Measurements from ENCODE around the gene PRKCB.

PRKCB gene

GRCh38 chr16:23821875-23822688 lies 13.7 kb upstream of the PRKCB start:
- Histone ChIP-seq H3K4me3 (ENCODE audit: extremely low read depth, insufficient read depth, low read length, poor library complexity, severe bottlenecking) (no peak overlapping the region), H3K36me3 (ENCODE audit: control insufficient read depth, insufficient read depth, low read length) (no peaks in the 10 kb centered on the region), H3K4me1 (ENCODE audit: control insufficient read depth, insufficient read depth, low read length, poor library complexity, severe bottlenecking) (no peaks in the 10 kb centered on the region), H3K9me3 (ENCODE audit: control insufficient read depth, low read length) (no peaks in the 10 kb centered on the region), H3K27ac (ENCODE audit: low read depth, low read length, severe bottlenecking) (no peak overlapping the region)
- WGBS, 2 experiments (ENCODE audit: insufficient coverage in 2 of 2) = 75 to 86% methylated on average over 1 of the region's 6 CpGs

DNA sequence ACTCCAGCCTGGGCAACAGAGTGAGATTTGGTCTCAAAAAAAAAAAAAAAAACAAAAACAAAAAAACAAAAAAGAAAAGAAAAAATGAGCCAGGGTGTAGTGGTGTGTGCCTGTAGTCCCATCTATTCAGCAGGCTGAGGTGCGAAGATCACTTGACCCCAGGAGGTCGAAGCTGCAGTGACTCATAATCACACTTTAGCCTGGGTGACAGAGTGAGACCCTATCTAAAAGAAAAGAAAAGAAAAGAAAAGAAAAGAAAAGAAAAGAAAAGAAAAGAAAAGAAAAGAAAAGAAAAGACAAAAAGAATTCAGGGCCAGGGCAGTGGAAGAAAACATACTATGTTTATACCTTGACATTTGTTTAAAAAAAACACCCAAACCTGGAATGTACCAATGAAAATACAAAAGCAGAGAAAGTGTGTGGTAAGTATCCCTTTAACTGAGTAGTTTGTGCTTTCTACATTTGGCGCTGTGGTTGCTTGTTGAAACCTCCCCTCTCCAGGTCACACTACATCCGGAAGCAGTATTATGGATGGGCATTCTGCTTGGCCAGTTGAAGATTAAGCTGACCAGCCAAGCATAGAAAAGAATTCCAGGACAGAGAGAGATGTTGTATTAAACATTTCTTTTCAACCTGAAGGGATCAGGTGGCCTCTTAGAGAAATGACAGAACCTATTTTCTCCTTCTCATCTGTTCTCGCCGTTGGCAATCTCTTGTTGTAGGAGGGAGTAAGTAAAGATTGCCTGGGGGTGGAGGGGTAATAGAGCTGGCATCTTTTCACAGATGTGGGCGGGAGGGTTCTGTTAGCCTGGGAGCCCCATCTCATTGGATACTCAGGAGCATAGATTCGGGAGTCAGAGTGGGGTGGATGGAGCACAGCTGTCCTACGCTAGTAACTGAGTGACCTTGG lies 12.1 kb upstream of the PRKCB start:
- no peak overlapping the region for H3K4me3 ChIP-seq (ENCODE audit: extremely low read depth, insufficient read depth, low read length, poor library complexity, severe bottlenecking)
- no peak overlapping the region for H3K27ac ChIP-seq (ENCODE audit: low read depth, low read length, severe bottlenecking)
- H3K36me3 ChIP-seq (ENCODE audit: control insufficient read depth, insufficient read depth, low read length) = no peaks in the 10 kb centered on the region
- 57 to 83% methylated on average over 2 to 6 of the region's 9 CpGs for WGBS, 2 experiments (ENCODE audit: insufficient coverage in 2 of 2)
- no peaks in the 10 kb centered on the region for H3K4me1 ChIP-seq (ENCODE audit: control insufficient read depth, insufficient read depth, low read length, poor library complexity, severe bottlenecking)
- no peaks in the 10 kb centered on the region for H3K9me3 ChIP-seq (ENCODE audit: control insufficient read depth, low read length)

- no peaks in the 10 kb centered on the region for H3K9me3 ChIP-seq (ENCODE audit: control insufficient read depth, low read length)
- no peaks in the 10 kb centered on the region for H3K4me1 ChIP-seq (ENCODE audit: control insufficient read depth, insufficient read depth, low read length, poor library complexity, severe bottlenecking)
- no peak overlapping the region for H3K27ac ChIP-seq (ENCODE audit: low read depth, low read length, severe bottlenecking)
- H3K36me3 ChIP-seq (ENCODE audit: control insufficient read depth, insufficient read depth, low read length) = no peaks in the 10 kb centered on the region
- 61 to 63% methylated on average over 3 to 4 of the region's 4 CpGs for WGBS, 2 experiments (ENCODE audit: insufficient coverage in 2 of 2)
- no peak overlapping the region for H3K4me3 ChIP-seq (ENCODE audit: extremely low read depth, insufficient read depth, low read length, poor library complexity, severe bottlenecking)
Observed at GRCh38 chr16:23824909-23825308, 10.9 kb upstream of the PRKCB start.

- Histone ChIP-seq H3K4me3 (ENCODE audit: extremely low read depth, insufficient read depth, low read length, poor library complexity, severe bottlenecking) (no peak overlapping the region), H3K36me3 (ENCODE audit: control insufficient read depth, insufficient read depth, low read length) (no peaks in the 10 kb centered on the region), H3K27ac (ENCODE audit: low read depth, low read length, severe bottlenecking) (no peak overlapping the region), H3K4me1 (ENCODE audit: control insufficient read depth, insufficient read depth, low read length, poor library complexity, severe bottlenecking) (no peaks in the 10 kb centered on the region), H3K9me3 (ENCODE audit: control insufficient read depth, low read length) (no peaks in the 10 kb centered on the region)
- WGBS, 2 experiments (ENCODE audit: insufficient coverage in 2 of 2) = 70 to 72% methylated on average over 3 to 5 of the region's 6 CpGs
Observed at GRCh38 chr16:23826528-23827045, 9.2 kb upstream of the PRKCB start.

GRCh38 chr16:23827057-23827456 lies 8.7 kb upstream of the PRKCB start:
- 85 to 86% methylated on average over 2 of the region's 4 CpGs for WGBS, 2 experiments (ENCODE audit: insufficient coverage in 2 of 2)
- no peaks in the 10 kb centered on the region for H3K4me1 ChIP-seq (ENCODE audit: control insufficient read depth, insufficient read depth, low read length, poor library complexity, severe bottlenecking)
- no peak overlapping the region for H3K27ac ChIP-seq (ENCODE audit: low read depth, low read length, severe bottlenecking)
- H3K9me3 ChIP-seq (ENCODE audit: control insufficient read depth, low read length) = no peaks in the 10 kb centered on the region
- no peak overlapping the region for H3K4me3 ChIP-seq (ENCODE audit: extremely low read depth, insufficient read depth, low read length, poor library complexity, severe bottlenecking)
- no peaks in the 10 kb centered on the region for H3K36me3 ChIP-seq (ENCODE audit: control insufficient read depth, insufficient read depth, low read length)

GRCh38 chr16:23829454-23829853 lies 6.3 kb upstream of the PRKCB start:
- H3K4me1 ChIP-seq (ENCODE audit: control insufficient read depth, insufficient read depth, low read length, poor library complexity, severe bottlenecking) = no peaks in the 10 kb centered on the region
- H3K27ac ChIP-seq (ENCODE audit: low read depth, low read length, severe bottlenecking) = no peak overlapping the region
- H3K36me3 ChIP-seq (ENCODE audit: control insufficient read depth, insufficient read depth, low read length) = no peaks in the 10 kb centered on the region
- H3K9me3 ChIP-seq (ENCODE audit: control insufficient read depth, low read length) = no peaks in the 10 kb centered on the region
- 33 to 67% methylated on average over 1 of the region's 2 CpGs for WGBS, 2 experiments (ENCODE audit: insufficient coverage in 2 of 2)
- H3K4me3 ChIP-seq (ENCODE audit: extremely low read depth, insufficient read depth, low read length, poor library complexity, severe bottlenecking) = no peak overlapping the region

DNA sequence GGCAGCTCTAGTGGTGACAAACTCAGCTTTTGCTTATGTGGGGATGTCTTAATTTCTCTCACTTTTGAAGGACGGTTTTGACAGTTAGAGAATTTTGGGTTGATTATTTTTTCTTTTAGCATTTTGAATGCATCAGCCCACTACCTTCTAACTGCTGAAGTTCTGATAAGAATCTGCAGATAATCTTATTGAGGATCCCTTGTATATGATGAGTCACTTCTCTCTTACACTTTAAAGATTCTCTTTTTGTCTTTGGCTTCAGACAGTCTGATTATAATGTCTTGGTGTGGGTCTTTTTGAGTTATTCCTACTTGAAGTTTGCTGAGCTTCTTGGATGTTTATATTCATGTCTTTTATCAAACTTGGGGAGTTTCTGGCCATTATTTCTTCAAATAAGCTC lies 5.5 kb upstream of the PRKCB start:
- H3K36me3 ChIP-seq (ENCODE audit: control insufficient read depth, insufficient read depth, low read length) = no peaks in the 10 kb centered on the region
- H3K9me3 ChIP-seq (ENCODE audit: control insufficient read depth, low read length) = no peaks in the 10 kb centered on the region
- H3K4me1 ChIP-seq (ENCODE audit: control insufficient read depth, insufficient read depth, low read length, poor library complexity, severe bottlenecking) = no peaks in the 10 kb centered on the region
- WGBS, 2 experiments (ENCODE audit: insufficient coverage in 2 of 2) = no CpG with 5 or more reads among the region's 1 CpG
- H3K4me3 ChIP-seq (ENCODE audit: extremely low read depth, insufficient read depth, low read length, poor library complexity, severe bottlenecking) = no peak overlapping the region
- H3K27ac ChIP-seq (ENCODE audit: low read depth, low read length, severe bottlenecking) = no peak overlapping the region

DNA sequence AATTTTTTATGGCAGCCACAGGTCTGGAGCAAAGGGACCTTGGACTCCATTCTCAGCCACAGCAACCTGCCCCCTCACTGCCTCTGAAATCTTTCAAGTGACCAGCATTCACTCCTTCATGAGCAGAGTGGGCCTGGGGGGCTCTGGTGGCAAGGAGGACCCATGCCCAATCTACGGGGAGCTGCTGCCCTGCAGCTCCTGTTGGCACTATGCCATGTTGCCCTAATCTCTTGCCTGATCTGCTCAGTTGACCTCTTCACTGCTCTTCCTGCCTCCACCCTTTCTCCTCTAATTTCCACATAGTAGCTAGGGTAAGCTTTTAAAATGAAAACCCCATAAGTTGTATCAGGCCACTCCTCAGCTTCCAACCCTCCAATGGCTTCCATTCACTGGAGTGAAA lies 2.9 kb upstream of the PRKCB start:
- Histone ChIP-seq H3K4me3 (ENCODE audit: extremely low read depth, insufficient read depth, low read length, poor library complexity, severe bottlenecking) (no peak overlapping the region), H3K4me1 (ENCODE audit: control insufficient read depth, insufficient read depth, low read length, poor library complexity, severe bottlenecking) (peaks cover 6% of the 10 kb centered on the region)
- WGBS, 2 experiments (ENCODE audit: insufficient coverage in 2 of 2) = no CpG with 5 or more reads among the region's 1 CpG

DNA sequence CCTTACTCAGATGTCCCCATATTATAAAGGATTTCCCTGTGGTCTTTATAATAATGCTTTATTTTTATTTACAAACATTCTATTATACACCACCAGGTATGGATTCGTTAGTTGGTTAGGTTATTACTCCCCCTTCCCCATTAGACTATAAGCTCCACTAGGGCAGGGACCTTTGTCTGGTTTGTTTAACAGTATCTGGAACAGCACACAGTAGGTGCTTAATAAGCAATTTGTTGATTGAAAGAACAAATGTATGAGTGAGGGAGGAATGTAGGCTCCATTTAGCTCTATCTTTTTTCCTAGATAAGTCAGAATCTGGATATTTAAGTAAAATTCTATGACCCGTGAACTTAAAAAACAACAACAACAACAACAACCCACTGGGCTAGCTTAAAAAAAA lies 2.3 kb upstream of the PRKCB start:
- Histone ChIP-seq H3K27ac (ENCODE audit: low read depth, low read length, severe bottlenecking) (no peak overlapping the region), H3K36me3 (ENCODE audit: control insufficient read depth, insufficient read depth, low read length) (no peaks in the 10 kb centered on the region), H3K4me3 (ENCODE audit: extremely low read depth, insufficient read depth, low read length, poor library complexity, severe bottlenecking) (no peak overlapping the region), H3K9me3 (ENCODE audit: control insufficient read depth, low read length) (no peaks in the 10 kb centered on the region), H3K4me1 (ENCODE audit: control insufficient read depth, insufficient read depth, low read length, poor library complexity, severe bottlenecking) (peaks cover 6% of the 10 kb centered on the region)
- no CpG with 5 or more reads among the region's 2 CpGs for WGBS, 2 experiments (ENCODE audit: insufficient coverage in 2 of 2)

More for the DNA sequence above, 2.9 kb upstream of the PRKCB start:
- Histone ChIP-seq H3K9me3 (ENCODE audit: control insufficient read depth, low read length) (no peaks in the 10 kb centered on the region), H3K27ac (ENCODE audit: low read depth, low read length, severe bottlenecking) (no peak overlapping the region), H3K36me3 (ENCODE audit: control insufficient read depth, insufficient read depth, low read length) (no peaks in the 10 kb centered on the region)

- no peaks in the 10 kb centered on the region for H3K36me3 ChIP-seq (ENCODE audit: control insufficient read depth, insufficient read depth, low read length)
- H3K4me1 ChIP-seq (ENCODE audit: control insufficient read depth, insufficient read depth, low read length, poor library complexity, severe bottlenecking) = peaks cover 6% of the 10 kb centered on the region
- no peaks in the 10 kb centered on the region for H3K9me3 ChIP-seq (ENCODE audit: control insufficient read depth, low read length)
- no peak overlapping the region for H3K27ac ChIP-seq (ENCODE audit: low read depth, low read length, severe bottlenecking)
- no peak overlapping the region for H3K4me3 ChIP-seq (ENCODE audit: extremely low read depth, insufficient read depth, low read length, poor library complexity, severe bottlenecking)
- WGBS, 2 experiments (ENCODE audit: insufficient coverage in 2 of 2) = 84 to 100% methylated on average over 3 to 5 of the region's 7 CpGs
Observed at GRCh38 chr16:23833960-23834685, 1.7 kb upstream of the PRKCB start.

Data from mesodermal cell (in vitro differentiated cells).